GM10248 (cell line): Measurements from ENCODE around the gene CSF1.

Experiments
- CTCF ChIA-PET: fragments of 300-600 bp; sonication (Branson Sonifier 250); formaldehyde crosslinking; extraction: SDS; loops from one replicate; lab custom pipeline; 2021; ENCODE audit warnings: antibody characterized with exemption; lab: Yijun Ruan, JAX
- POLR2A ChIA-PET: fragments of 350-650 bp; sonication (Branson Sonifier 250); formaldehyde crosslinking; extraction: SDS; loops from one replicate; lab custom pipeline; 2020; ENCODE audit warnings: antibody characterized with exemption; lab: Yijun Ruan, JAX
- DNase-seq: peaks from one replicate; pipeline ENCODE4 v3.0.0; 2012; ENCODE audit errors: extremely low spot score
- CTCF ChIP-seq: IDR thresholded peaks from 2 replicates; pipeline ENCODE4 v1.5.1; 2012; ENCODE audit warnings: mild to moderate bottlenecking, low read depth; ENCODE audit errors: extremely low read depth, missing control alignments, control extremely low read depth

The CSF1 gene

GRCh38 chr1:109901141-109901523, 9.5 kb upstream of the CSF1 start:
- no peak for DNase-seq
- no peak for TF ChIP-seq CTCF
- ChIA-PET CTCF (interaction anchor here (1.7 to 1.8 kb wide), 2 partner anchors 13 to 14 kb away, joined by 4 to 7 read pairs; no protein-coding TSS in a partner anchor), POLR2A (no interaction called here)

- CTCF ChIA-PET = interaction anchor here (0.9 to 1.8 kb wide), 7 partner anchors 13 to 369 kb away, joined by 3 to 7 read pairs (median 4); partner anchors contain the start of gene AHCYL1
- POLR2A ChIA-PET = no interaction called here
- DNase-seq = no peak
- no peak for TF ChIP-seq CTCF
Observed at GRCh38 chr1:109901524-109902145, 9.0 kb upstream of the CSF1 start.

- CTCF ChIA-PET = interaction anchor here (0.8 to 1.8 kb wide), 8 partner anchors 14 to 370 kb away, joined by 3 to 7 read pairs (median 4); partner anchors contain the start of gene AHCYL1
- DNase-seq = no peak
- POLR2A ChIA-PET = no interaction called here
- TF ChIP-seq CTCF = no peak
Observed at GRCh38 chr1:109902204-109902985, 8.3 kb upstream of the CSF1 start.

- ChIA-PET POLR2A (no interaction called here), CTCF (interaction anchor here (0.8 to 2.6 kb wide), 11 partner anchors 9 to 184 kb away, joined by 3 to 7 read pairs (median 4); partner anchors contain the start of gene AHCYL1)
- no peak for DNase-seq
- TF ChIP-seq CTCF = no peak
Observed at GRCh38 chr1:109903376-109903930, 7.2 kb upstream of the CSF1 start.

- no peak for TF ChIP-seq CTCF
- ChIA-PET POLR2A (no interaction called here), CTCF (interaction anchor here (1.0 to 2.6 kb wide), 12 partner anchors 8 to 184 kb away, joined by 3 to 7 read pairs (median 3); partner anchors contain the start of gene AHCYL1)
- DNase-seq = no peak
Observed at GRCh38 chr1:109904105-109904817, 6.4 kb upstream of the CSF1 start.

GRCh38 chr1:109905491-109905890, 5.2 kb upstream of the CSF1 start:
- DNase-seq = no peak
- TF ChIP-seq CTCF = no peak
- ChIA-PET CTCF (interaction anchor here (1.1 to 2.6 kb wide), 5 partner anchors 14 to 132 kb away, joined by 3 to 7 read pairs (median 3); no protein-coding TSS in a partner anchor), POLR2A (no interaction called here)
